ENCODE results near the gene TMEM53.

TMEM53 gene

GRCh38 chr1:44696789-44697345, 22.6 kb upstream of the TMEM53 start:
- DNase-seq, result no peak

- DNase-seq, result no peak
Observed at GRCh38 chr1:44696101-44696500, 21.8 kb upstream of the TMEM53 start.

- DNase-seq, result no peak
Observed at GRCh38 chr1:44695671-44696070, 21.4 kb upstream of the TMEM53 start.

GRCh38 chr1:44694863-44695478, 20.7 kb upstream of the TMEM53 start:
- DNase-seq, result no peak

GRCh38 chr1:44693900-44694299, 19.6 kb upstream of the TMEM53 start:
- no peak for DNase-seq

- DNase-seq, result no peak
Observed at GRCh38 chr1:44693159-44693558, 18.9 kb upstream of the TMEM53 start.

GRCh38 chr1:44689447-44689765, 15.1 kb upstream of the TMEM53 start:
- no peak for DNase-seq

GRCh38 chr1:44688760-44689446, 14.6 kb upstream of the TMEM53 start:
- DNase-seq, result no peak

GRCh38 chr1:44685881-44686280, 11.6 kb upstream of the TMEM53 start:
- DNase-seq, result no peak

- DNase-seq, result no peak
Observed at GRCh38 chr1:44685218-44685617, 10.9 kb upstream of the TMEM53 start.

GRCh38 chr1:44684525-44684924, 10.2 kb upstream of the TMEM53 start:
- DNase-seq, result no peak

- DNase-seq, result no peak
Observed at GRCh38 chr1:44682883-44683265, 8.6 kb upstream of the TMEM53 start.

GRCh38 chr1:44681905-44682882, 7.9 kb upstream of the TMEM53 start:
- DNase-seq, result no peak

GRCh38 chr1:44679468-44679867, 5.2 kb upstream of the TMEM53 start:
- no peak for DNase-seq

- DNase-seq, result no peak
Observed at GRCh38 chr1:44678626-44679025, 4.3 kb upstream of the TMEM53 start.

GRCh38 chr1:44678120-44678519, 3.8 kb upstream of the TMEM53 start:
- no peak for DNase-seq

GRCh38 chr1:44677201-44677766, 3.0 kb upstream of the TMEM53 start:
- DNase-seq, result no peak

GRCh38 chr1:44676484-44677200, 2.4 kb upstream of the TMEM53 start:
- DNase-seq, result no peak

- no peak for DNase-seq
Observed at GRCh38 chr1:44675186-44675585, 905 bp upstream of the TMEM53 start.

GRCh38 chr1:44673675-44674112, 587 bp downstream of the TMEM53 start:
- no peak for DNase-seq

GRCh38 chr1:44672961-44673674, 1.2 kb downstream of the TMEM53 start:
- no peak for DNase-seq

All from DMS79 (cell line).